Stimulated activated CD8-positive, alpha-beta memory T cell treated with anti-CD3 and anti-CD28 coated beads, Interleukin-15, amount 100 ng/mL, for 24 hours (primary cell): Measurements from ENCODE around the gene NOX5.

Experiments
- DNase-seq: peaks from one replicate; pipeline ENCODE4 v3.0.0-alpha.2; 2020; ENCODE audit warnings: low read depth

The NOX5 gene

DNA sequence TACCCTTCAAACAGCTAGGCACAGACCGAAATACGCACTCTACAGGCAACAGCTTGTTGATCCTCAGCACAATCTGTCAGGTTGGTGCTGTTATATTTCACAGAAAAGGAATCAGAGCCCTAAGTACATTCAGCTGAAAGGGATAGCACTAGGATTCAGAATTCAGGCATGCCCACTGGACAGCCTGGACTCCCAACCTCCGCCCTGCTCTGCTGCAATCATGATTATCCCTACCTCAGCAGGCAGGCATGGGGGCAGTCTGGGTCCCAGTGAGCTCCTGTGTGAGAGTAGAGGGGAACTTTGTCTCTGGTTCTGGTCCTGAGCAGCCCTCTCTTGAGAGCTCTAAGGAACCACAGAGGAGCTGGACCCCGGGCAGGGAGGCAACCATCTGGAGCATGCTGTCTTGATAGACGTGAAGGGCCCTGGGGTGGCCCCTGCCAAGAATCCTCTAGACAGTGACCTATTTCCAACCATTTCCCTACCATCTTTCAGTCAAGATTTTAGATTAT, 23.4 kb upstream of the NOX5 start:
- DNase-seq = no peak

DNA sequence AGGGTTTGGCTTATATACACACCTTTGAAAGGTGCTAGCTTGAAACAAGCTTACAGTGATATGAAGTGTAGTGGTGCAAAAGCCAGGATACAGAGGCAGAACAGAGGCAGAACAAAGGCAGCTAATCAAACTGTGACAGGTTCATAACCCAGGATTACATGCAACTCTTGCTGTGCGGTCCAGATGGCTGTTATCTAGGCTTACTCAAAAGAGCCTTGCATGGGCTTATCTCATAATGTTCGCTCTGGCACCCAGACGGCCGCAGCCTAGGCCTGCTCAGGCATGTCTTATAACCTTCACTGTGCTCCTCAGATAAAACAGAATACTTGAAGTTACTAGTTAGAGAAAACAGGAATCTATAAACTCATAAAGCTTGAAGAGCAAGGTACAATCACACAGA, 22.8 kb upstream of the NOX5 start:
- DNase-seq = no peak

DNA sequence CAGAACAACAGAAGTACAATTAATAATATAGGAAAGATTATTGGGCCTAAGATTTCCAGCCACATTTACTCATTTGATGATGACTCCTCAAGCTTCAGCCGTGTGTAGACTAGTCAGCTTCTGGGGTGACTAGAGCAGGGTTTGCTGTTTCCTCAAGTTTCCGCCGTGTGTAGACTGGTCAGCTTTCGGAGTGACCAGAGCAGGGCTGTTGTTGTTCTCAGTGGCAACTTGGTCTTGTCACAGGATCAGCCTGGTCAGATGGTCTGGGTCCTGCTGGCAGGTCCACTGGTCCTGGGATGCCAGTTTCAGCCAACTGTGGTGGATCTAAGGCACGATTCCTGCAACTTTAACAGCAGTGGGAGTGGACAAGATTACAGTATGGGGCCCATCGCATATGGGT, 21.8 kb upstream of the NOX5 start:
- no peak for DNase-seq

DNA sequence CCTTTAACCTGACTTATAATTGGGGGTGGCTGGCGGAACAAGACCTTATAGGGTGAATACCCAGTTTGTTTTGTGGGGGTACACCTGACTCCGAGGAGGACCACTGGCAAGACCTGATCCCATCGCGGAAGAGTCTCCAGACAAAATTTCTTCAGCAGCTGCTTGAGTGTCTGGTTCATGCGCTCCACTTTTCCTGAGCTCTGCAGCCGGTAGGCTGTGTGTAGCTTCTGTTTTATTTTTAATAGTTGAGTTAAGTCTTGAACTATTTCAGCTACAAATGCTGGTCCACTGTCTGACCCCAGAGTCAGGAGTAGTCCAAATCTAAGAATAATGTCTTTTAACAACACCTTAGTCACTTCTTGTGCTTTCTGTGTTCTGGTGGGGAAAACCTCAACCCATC, 21.2 kb upstream of the NOX5 start:
- DNase-seq = no peak

DNA sequence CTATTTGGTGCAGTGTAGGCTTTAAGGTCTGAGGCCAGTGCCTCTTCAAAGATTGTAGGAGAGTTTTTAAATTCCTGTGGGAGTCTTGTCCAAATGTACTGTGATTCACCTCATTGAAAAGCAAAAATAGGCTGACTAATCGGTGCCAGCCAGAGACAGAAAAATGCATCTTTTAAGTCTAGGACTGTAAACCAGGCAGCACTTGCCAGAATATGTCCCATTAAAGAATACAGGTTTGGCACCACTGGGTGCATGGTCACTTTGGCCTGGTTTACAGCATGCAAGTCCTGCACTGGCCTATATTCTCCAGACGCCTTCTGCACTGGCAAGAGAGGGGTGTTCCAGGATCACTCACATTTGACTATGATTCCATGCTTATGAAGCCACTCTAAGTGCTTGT, 20.3 kb upstream of the NOX5 start:
- no peak for DNase-seq

DNA sequence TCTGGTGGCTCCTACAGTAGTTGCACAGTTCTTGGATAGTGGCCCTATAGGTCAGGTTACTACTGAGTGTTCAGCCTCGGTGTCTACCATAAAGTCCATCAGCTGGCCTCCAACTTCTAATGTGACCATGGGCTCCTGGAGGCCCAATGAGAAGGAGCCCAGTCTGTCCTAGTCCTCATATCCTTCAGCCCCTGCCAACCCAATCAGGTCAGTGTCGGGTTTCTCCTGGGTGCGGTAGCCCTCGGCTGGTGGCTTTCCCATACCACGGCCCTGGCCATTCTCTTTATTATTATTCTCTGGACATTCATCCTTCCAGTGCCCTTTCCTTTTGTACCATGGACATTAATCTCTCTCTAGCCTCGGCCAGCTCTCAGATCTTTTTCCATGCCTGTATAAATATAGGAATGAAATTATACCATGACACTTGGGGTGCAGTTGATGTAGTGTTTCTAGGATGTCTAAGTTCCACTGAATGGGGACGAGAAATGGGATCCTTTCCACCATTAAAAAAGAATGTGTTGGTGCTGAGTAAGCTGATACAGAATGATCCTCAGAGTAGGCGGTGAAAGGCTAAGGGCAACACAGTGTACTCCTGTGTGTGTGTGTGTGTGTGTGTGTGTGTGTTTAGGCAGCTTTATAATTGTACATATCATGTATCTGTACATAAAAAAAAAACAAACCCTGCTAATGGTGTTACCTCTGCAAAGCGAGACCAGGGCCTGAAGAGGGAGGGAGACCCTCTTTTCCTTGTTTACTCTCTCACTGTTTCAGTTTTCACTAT, 19.3 kb upstream of the NOX5 start:
- DNase-seq = no peak

DNA sequence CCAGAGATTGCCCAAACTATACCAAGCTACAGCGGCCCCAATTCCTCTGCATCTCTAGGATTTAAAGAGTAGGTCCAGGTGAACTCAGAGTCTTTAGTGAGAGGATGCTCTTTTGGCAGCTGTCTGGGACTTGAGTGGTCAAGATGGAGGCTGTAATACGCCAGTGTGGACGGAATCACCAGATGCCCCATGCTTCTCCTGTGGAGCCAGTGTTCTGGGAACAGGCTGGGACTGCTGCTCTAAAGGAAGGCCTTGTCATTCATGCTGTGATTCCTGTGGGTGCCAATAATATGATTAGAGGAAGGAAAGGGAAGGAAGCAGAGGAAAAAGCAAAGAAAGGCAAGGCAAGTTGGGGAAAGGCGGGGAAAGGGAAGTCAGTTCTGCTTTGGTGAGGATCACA, 17.4 kb upstream of the NOX5 start:
- DNase-seq = no peak

DNA sequence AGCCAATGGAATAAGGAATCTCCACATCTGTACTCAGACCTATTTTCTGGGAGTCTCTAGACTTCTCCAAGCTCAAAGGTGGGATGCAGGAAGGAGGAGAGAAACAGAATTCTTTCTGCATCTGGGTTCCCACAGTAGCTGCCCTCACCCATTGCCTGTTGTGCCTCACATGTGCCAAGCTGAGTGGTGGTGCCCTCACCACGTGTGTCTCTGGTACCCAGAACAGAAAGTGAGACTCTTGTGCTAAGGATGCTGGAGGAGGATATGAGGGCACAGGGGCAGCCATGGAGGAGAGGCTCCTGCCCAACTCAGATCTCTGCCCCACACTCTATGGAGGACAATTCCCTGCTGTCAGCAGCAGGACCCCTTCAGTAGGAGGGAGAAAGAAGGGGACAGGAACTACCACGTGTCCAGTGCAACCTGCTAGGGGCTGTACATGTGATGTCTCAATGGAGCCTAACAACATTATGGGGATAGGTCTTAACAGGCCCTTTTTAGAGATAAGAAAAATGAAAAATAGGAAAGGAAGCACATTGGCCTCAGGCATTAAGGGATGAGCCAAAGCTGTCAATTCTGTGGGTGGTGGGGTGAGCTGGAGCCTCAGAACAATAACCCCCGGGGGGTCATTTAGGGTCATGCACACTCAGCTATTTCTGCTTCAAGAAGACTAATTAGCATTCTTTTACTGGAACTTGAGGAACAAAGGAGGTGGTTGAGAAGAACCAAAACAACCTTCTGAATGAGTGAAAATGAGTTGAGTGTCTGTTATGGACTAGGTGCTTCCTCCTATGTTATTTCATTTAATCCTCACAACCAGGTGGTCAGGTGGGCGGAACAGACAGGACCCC, 16.3 kb upstream of the NOX5 start:
- no peak for DNase-seq

DNA sequence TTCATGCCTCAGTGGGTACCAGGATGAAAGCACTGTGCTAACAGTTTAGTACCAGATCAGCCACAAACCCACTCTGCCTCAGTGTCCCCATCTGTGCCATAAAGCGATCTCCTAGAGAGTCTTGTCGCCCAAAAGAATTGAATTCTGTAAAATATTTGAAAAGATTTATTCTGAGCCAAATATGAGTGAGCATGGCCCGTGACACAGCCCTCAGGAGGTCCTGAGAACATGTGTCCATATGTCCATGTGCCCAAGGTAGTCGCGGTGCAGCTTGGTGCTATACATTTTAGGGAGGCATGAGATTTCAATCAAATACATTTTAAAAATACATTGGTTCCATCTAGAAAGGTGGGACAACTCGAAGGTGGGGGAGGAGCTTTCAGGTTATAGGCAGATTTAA, 15.4 kb upstream of the NOX5 start:
- DNase-seq = no peak

DNA sequence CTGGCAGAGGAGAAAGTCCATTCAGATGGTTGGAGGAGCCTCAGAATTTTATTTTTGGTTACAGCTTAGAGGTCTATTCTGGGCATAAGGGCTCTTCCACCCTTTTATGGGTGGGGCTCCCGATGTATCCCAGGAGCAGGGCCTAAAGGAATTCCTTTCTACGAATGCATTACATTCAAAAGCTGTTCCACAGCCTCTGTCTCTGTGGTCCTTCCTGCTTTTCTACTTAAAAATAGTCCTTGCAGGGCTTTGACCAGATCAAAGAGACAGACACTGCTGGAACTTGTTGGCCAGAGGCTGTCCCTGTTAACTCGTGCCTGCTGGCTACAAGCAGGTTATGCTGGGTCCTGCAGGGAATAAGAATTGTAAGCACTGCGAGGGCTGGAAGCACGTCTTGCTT, 14.4 kb upstream of the NOX5 start:
- DNase-seq = no peak

DNA sequence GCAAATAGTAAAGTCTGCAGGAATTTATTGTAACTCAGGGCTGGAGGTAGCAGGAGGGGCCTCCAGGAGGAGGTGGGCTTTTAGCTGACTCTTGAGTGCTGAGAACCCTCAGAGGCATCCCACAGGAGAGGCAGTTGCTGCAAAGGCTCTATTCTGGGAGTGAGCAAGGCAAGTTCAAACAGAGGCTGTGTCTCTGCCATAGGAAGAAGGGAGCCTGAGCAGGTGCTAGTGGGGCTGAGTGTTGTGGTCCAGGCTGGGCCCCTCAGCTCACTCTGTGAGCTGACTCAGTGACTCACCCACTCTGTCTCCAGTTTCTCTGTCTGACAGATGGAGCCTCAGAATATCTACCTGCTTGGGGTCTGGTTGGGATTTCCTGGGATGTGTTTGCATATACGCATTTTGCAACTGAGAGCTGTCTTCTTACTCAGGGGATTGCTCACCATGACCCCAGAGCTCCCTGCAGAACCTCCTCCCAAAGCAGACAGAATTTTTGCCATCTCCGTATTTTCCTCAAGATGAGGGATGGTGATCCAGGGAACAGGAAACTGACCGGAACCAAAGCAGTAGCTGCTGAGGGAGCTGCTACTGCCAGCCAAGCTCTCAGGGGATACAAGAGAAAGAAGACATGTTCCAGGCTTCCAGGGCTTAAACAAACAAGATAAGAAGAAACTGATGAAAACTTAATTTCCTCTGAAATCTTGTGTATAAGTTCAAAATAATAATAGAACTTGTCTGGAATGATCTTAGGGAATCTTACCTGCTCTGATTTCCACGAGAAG, 13.6 kb upstream of the NOX5 start:
- no peak for DNase-seq

DNA sequence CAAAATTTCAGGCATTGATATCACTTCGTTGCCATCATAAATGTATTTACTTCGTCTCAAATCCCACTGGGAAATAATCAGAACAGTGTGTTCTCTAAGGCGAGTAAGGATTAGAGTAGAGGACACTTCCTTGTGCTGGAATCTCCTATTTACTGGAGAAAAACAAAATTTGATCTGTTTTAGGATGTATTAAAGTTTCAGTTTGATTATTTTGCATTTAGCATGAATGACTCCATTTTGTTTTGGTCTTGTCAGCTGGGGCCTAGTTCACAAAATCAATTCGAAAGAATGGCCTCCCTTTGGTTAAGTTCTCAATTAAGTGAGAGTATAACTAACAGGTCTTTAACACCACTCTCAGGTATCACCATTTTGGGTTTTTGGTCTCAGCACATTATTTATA, 11.7 kb upstream of the NOX5 start:
- no peak for DNase-seq

DNA sequence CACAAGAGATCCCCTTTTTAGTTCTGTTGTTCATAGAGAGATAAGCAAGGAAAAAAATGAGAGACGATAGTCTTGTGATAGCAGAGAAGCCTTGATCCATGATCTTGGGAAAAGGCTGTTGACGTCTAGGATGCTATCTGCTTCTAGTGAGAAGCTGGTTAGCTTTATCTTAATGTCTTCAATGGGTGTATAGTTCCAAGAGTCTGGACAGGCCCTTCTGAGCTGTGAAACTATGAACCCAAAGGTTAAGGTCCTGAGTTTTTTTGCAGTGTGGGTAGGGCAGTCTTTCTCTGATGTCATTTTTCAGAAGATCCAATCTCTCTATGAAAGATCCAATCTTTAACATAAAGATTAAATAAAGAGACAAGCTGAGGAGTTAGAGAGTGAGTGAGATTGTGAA, 10.5 kb upstream of the NOX5 start:
- DNase-seq = no peak

DNA sequence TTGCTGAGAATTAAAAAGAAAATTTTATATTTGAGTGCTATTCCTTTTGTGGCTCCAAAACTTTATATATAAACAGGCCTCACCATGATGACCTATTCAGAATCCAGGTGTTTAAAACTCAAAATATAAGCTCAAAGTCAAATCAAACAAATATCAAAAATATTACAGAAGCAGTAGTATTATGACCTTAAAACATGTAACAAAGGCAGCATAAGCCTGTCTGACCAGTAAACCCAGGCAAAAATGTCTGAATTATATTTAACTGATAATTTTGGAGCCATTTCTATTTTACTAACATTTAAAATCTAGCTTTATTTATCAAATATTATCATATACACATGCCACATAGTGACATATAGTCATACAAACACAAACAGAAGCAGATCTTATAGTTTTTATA, 6.4 kb upstream of the NOX5 start:
- no peak for DNase-seq

DNA sequence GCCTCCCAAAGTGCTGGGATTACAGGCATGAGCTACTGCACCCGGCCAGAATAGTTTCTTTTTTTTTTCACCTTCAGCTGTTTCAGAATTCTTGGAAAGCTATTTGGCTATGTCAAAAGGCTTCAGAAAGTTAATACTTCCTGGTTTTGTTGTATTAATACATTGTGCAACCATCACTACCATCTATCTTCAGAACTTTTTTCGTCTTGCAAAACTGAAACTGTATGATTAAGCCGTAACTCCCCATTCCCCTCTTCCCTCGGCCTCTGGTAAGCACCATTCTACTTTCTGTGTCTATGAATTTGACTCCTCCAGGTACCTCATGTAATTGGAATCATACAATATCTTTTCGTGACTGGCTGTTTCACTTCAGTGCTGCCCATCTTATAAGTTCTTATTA, 5.2 kb upstream of the NOX5 start:
- no peak for DNase-seq

DNA sequence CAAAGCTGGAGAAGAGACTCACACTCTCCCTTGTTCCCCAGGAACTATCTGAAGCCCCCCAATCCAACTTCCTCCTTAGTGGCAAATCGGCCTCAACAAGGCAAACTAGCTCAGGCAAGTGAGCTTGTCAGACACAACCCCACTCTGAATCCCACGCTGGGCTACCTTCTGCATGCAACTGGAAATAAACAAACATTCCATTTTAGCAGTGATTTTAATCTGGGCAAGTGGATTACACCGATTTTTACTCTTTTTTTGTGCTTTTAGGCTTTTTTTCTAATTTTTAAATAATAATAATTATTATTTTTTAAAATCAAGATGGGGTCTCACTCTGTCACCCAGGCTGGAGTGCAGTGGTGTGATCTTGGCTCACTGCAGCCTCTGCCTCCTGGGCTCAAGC, 2.9 kb upstream of the NOX5 start:
- DNase-seq = no peak

DNA sequence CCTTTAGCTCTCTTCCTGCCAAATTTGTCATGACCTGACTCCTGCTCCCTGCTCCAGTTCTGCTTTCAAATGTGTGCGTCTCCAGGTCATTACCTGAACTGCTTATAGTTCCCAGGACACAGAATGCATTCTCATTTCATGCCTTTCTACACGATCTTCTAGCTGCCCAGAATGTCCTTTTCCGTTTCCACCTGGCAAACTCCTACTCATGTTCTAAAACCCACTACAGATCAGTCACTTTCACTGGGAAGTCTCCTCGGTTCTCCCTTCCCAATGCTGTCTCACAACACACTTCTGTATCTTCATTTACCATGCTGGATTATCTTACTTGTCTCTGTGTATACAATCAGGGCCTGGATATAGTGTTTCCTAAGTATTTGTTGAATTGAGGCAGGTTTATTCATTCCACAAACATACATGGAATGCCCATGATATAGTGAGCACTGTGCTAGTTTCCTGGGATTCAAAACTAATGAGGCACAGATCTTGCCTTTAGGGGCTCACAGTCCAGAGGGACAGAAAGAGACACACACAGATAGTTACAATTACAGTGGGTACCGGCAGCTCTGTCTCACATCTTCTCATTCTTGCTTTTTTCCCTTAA, 1.6 kb upstream of the NOX5 start:
- no peak for DNase-seq

DNA sequence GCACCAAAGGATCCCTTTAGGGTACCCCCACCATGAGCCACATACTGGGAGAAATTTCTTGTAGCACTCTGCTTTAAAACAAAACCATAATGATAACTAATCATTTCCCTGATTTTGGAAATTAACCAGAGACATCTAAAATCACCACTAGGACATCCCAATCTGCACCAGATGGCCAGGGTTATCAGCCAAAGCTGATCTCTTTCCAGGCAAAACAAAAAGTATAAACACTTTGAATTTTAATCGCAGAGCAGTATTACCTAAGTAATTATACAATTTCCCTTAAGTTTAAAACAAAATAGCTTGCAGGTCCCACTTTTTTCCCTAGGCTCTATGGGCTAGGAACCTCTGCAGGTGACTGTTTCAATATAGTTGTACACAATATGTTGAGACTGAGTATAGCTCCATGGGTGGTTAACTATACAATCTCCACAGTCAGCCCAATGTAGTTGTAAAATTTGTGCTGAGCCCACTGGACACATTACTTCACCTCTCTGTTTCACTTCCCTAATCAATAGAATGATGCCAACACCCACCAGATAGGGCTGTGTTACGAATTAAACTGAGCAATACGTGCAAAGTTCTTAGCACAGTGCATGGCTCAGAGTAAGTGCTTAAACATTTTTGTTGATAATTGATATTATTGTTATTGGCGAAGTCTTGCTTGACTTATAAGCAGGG, 629 bp upstream of the NOX5 start:
- DNase-seq = no peak

DNA sequence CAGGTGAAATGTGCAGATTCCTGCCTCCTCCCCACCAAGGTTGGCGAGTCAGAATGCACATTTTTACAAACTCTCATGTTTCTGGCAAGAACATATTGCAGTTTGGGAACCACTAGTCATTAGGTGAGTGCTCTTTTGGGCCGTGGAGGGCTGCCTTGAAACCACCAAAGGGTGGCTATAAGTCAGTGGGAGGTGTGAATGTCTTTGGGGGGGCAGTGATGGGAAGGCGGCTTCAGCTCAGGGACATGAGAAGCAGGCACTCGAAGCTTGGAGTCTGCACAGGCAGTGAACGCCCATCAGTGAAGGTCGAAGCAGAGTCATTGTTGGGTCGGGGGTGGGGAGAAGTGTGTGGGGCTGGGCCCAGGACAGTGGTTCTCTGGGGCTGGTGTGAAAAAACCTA, 1.1 kb downstream of the NOX5 start:
- no peak for DNase-seq

DNA sequence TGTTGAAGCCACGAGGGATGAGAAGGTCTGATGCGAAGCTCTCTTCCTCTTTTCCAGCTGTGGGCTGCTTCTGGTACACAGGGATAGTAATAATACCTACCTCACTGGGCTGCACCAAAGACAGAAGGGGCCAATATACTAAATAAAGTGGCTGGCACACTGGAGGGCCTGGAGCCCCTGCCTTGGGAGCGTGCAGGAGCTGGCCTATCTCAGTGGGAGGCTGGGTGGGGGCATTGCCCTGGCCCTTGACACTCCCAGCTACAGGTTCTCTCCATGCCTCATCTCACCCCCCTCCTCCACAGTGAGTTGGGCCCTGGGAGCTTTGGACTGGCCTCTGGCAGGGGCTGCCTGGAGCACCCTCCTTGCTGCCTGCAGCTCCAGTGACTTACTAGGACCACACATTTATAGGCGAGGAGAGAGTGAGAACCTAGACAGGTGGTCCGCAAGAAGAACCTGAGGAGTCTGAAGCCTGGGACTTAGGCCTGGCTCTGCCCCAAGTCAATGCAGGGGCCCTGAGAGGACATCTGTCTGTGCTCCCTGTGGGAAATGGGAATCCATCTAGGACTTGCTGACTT, 1.6 kb downstream of the NOX5 start:
- DNase-seq = no peak

DNA sequence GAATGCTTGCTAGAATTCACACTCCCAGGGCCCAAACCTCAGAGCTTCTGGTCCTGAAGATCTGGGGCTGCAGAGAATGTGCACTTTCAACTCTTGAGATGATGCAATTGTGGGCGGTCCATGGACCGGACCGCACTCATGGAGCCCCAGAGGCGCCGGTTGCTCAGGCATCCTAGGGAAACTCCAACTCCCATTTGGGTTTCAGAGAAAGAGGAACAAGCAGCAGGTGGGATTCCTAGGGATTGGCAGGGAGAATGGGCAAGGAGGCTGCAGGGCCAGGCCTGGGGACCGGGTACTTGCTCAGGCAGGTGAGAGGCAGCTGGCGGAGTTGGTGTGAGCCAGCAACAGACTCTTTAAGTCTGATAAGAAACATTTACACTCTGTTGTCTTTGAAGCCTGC, 3.5 kb downstream of the NOX5 start:
- no peak for DNase-seq
